Measurements from ENCODE around the gene KRT9. TPM values are rescaled to one million over a fixed set of nuclear protein-coding genes. Genes with fewer than 3 reads are reported as not detected.
"Not testable (repeated sequence)": the region's sequence is repeated elsewhere in the genome, so short reads cannot be mapped to it uniquely, and the experiment has no call there.

Gene KRT9, protein sequence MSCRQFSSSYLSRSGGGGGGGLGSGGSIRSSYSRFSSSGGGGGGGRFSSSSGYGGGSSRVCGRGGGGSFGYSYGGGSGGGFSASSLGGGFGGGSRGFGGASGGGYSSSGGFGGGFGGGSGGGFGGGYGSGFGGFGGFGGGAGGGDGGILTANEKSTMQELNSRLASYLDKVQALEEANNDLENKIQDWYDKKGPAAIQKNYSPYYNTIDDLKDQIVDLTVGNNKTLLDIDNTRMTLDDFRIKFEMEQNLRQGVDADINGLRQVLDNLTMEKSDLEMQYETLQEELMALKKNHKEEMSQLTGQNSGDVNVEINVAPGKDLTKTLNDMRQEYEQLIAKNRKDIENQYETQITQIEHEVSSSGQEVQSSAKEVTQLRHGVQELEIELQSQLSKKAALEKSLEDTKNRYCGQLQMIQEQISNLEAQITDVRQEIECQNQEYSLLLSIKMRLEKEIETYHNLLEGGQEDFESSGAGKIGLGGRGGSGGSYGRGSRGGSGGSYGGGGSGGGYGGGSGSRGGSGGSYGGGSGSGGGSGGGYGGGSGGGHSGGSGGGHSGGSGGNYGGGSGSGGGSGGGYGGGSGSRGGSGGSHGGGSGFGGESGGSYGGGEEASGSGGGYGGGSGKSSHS
- not detected in 2 replicates for total RNA-seq (2014; rRNA removed; shearing (Covaris generic))

DNA sequence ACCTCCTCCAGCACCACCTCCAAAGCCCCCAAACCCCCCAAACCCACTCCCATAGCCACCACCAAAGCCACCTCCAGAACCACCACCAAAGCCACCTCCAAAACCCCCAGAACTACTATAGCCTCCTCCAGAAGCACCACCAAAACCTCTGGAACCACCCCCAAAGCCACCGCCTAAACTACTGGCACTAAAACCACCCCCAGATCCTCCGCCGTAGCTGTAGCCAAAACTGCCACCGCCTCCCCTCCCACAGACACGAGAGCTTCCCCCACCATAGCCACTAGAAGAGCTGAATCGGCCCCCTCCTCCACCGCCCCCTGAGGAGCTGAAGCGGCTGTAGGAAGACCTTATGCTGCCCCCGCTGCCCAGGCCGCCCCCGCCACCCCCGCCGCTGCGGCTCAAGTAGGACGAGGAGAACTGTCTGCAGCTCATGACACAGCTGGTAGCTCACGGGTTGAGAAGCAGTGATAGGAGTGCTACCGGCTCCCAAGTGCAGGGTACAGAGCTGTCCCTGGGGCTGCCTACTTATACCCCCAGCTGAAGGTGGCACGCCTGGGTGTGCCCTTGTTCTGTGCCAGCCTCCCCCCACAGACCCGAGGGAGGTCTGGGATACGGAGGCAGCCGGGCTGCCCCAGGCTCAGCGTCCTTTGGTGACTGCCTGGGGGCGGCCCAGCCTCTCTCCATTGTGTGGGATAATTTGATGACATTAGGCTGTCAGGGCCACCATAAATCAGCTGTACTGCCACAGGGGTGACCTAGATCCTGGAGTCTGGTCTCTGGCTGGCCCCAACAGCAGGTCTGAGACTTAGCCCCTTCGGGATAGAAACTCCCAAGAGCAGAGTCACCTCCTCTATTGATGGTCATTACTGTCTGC, at the start of gene KRT9:
Gene KRT9 (minus strand): TSS at position 499 of the 874 bp plus-strand sequence. CDS start 67 bp downstream, at position 432.
- in situ Hi-C loops (cut with HindIII; ENCODE audit: low sequenced_read_pairs) = no loop called here

DNA sequence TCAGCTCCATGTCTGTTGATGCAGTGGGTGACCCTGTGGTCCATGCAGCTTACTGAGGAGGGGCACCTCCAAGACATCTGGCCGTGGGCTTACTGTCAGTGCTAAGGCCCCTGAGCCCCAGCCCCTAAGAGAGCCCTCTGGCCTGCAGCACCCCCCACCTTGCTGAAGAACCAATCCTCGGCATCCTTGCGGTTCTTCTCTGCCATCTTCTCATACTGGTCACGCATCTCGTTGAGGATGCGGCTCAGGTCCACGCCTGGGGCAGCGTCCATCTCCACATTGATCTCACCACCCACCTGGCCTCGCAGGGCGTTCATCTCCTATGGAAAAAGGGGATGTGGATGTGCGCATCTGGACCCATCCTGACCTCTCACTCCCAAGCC, 49.6 kb upstream of the KRT9 start:
- in situ Hi-C loops (cut with HindIII; ENCODE audit: low sequenced_read_pairs); DNase-seq (ENCODE audit: low spot score): not testable (repeated sequence)

More for the DNA sequence above, at the start of gene KRT9:
- no peak for DNase-seq (ENCODE audit: low spot score)

GRCh38 chr17:41620583-41621434, 49.0 kb upstream of the KRT9 start:
- in situ Hi-C loops (cut with HindIII; ENCODE audit: low sequenced_read_pairs) = no loop called here
- no peak for DNase-seq (ENCODE audit: low spot score)

GRCh38 chr17:41619927-41620582, 48.2 kb upstream of the KRT9 start:
- in situ Hi-C loops (cut with HindIII; ENCODE audit: low sequenced_read_pairs); DNase-seq (ENCODE audit: low spot score): not testable (repeated sequence)

GRCh38 chr17:41619036-41619926, 47.4 kb upstream of the KRT9 start:
- in situ Hi-C loops (cut with HindIII; ENCODE audit: low sequenced_read_pairs) = no loop called here
- no peak for DNase-seq (ENCODE audit: low spot score)

- in situ Hi-C loops (cut with HindIII; ENCODE audit: low sequenced_read_pairs) = no loop called here
- no peak for DNase-seq (ENCODE audit: low spot score)
Observed at GRCh38 chr17:41618341-41619035, 46.6 kb upstream of the KRT9 start.

DNA sequence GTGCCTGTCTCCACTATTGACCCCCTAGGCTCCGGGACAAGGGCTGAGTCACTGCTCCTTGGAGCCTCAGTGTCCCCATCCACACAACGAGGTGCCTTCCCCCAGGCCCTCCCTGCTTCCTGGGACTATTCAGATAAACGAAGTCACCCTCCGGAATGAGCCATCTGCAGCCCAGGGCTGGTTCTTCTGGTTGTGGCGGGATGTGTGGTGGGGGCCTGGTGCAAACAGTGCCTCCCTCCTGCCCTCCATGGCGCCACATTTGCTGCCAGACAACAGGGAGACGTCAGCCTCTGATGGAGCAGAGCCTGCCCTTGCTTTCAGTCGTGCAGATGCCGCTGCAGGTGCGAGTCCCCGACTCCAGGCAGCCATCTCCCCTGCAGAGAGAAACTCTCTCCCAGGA, 45.8 kb upstream of the KRT9 start:
- in situ Hi-C loops (cut with HindIII; ENCODE audit: low sequenced_read_pairs) = no loop called here

DNA sequence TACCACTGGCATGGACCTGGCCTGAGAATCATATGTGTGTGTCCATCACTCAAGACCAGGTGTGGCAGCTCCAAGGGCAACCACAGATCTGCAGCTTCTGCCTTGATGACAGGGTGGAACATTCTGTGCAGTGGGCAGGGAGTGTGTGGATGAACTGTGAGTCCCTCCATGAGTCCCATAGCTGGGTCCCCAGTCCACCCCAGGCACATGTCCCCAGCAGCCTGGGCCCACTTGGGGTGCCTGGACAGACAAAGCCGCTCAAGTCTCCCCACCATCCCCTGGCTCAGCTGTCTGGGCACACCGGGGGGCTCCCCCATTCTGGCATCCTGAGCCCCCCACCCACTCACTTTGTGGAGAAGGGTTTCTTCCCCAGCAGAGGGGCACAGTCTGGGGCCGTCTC, 45.3 kb upstream of the KRT9 start:
- in situ Hi-C loops (cut with HindIII; ENCODE audit: low sequenced_read_pairs) = no loop called here

More for the DNA sequence above, 45.8 kb upstream of the KRT9 start:
- no peak for DNase-seq (ENCODE audit: low spot score)

GRCh38 chr17:41616486-41616885, 44.6 kb upstream of the KRT9 start:
- in situ Hi-C loops (cut with HindIII; ENCODE audit: low sequenced_read_pairs); DNase-seq (ENCODE audit: low spot score): not testable (repeated sequence)

More for the DNA sequence above, 45.3 kb upstream of the KRT9 start:
- DNase-seq (ENCODE audit: low spot score) = no peak

GRCh38 chr17:41615454-41615853, 43.6 kb upstream of the KRT9 start:
- in situ Hi-C loops (cut with HindIII; ENCODE audit: low sequenced_read_pairs) = no loop called here
- DNase-seq (ENCODE audit: low spot score) = no peak

DNA sequence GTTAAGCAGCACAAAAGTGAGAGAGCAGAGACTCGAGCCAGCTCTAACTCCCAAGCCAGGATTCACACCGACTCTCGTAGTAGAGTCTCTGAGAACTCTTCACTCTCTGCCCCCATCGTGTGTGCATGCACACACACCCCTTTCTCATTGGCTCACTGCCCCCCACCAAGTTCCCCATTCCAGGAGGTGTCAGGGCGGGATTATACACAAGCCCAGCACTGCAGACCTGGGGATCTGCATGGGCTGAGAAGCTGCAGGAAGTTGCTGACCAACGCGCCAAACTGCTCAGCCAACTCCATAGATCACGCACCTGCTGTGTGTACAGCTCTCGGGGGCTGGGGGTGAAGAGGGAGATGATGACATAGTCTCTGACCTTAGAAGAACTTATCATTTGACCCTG, 42.9 kb upstream of the KRT9 start:
- in situ Hi-C loops (cut with HindIII; ENCODE audit: low sequenced_read_pairs); DNase-seq (ENCODE audit: low spot score): not testable (repeated sequence)

- in situ Hi-C loops (cut with HindIII; ENCODE audit: low sequenced_read_pairs) = no loop called here
- DNase-seq (ENCODE audit: low spot score) = no peak
Observed at GRCh38 chr17:41614098-41614497, 42.2 kb upstream of the KRT9 start.

- no peak for DNase-seq (ENCODE audit: low spot score)
- in situ Hi-C loops (cut with HindIII; ENCODE audit: low sequenced_read_pairs) = no loop called here
Observed at GRCh38 chr17:41613277-41614082, 41.6 kb upstream of the KRT9 start.

DNA sequence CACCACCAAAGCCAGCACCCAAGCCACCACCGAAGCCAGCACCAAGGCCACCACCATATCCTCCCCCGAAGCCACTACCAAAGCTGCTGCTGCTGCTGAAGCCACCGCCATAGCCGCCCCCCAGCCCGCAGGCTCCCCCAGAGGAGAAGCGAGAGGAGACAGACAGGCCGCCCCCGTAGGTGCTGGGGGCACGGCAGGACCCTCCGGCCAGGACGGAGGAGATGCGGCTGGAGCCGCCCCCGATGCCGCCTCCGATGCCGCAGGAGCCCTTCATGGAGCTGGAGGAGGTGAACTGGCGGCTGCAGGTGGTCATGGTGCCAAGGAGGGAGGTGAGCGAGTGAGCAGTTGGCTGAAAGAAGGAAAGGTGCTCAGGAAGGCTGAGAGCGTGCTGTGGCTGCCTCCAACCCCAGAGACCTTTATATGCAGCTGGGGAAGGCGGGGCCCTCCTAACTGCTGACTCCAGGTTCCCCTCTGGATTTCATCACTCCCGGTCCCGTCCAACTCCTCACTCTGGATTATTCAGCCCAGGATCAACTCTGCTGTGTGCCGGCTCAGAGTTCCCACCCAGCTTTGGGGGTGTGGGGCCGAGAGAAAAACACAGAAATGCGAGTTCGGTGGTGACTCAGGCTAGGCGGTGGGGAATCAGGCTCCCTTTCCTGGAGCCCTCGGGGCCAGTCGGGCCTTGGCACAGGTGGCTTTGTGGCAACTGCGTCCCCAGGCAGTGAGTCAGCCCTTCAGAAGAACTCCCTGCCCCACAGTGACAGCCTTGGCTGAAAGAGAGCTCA, 40.7 kb upstream of the KRT9 start, which contains the start of gene KRT16:
Gene KRT16 (minus strand): TSS at position 392 of the 785 bp plus-strand sequence. CDS start 79 bp downstream, at position 313.
- DNase-seq (ENCODE audit: low spot score); in situ Hi-C loops (cut with HindIII; ENCODE audit: low sequenced_read_pairs): not testable (repeated sequence)

Data from G401 (cell line).